Hematopoietic multipotent progenitor cell treated with erythropoietin and hydrocortisone succinate and interleukin-3 and kit ligand, for 6 days (in vitro differentiated cells): ENCODE measurements around the gene APPL2.
"Not testable (repeated sequence)": the region's sequence is repeated elsewhere in the genome, so short reads cannot be mapped to it uniquely, and the experiment has no call there.

Experiments used
- DNase-seq: peaks from one replicate; pipeline ENCODE4 v3.0.0-alpha.2; 2015

APPL2 gene

GRCh38 chr12:105256011-105256410 lies 20.0 kb upstream of the APPL2 start:
- no peak for DNase-seq

- no peak for DNase-seq
Observed at GRCh38 chr12:105253866-105254513, 18.0 kb upstream of the APPL2 start.

GRCh38 chr12:105252901-105253300 lies 16.9 kb upstream of the APPL2 start:
- DNase-seq, result no peak

- not testable (repeated sequence) for DNase-seq
Observed at GRCh38 chr12:105245776-105246427, 9.9 kb upstream of the APPL2 start.

GRCh38 chr12:105245291-105245690 lies 9.3 kb upstream of the APPL2 start:
- DNase-seq, result no peak

- no peak for DNase-seq
Observed at GRCh38 chr12:105240228-105240627, 4.3 kb upstream of the APPL2 start.

- DNase-seq, result no peak
Observed at GRCh38 chr12:105239304-105239703, 3.3 kb upstream of the APPL2 start.

GRCh38 chr12:105237666-105238065 lies 1.7 kb upstream of the APPL2 start:
- no peak for DNase-seq

GRCh38 chr12:105235281-105235731 lies 668 bp downstream of the APPL2 start:
- DNase-seq, result peak; percentile 41

GRCh38 chr12:105234197-105234596 lies 1.8 kb downstream of the APPL2 start:
- DNase-seq, result no peak

- DNase-seq, result no peak
Observed at GRCh38 chr12:105233041-105233905, 2.7 kb downstream of the APPL2 start.

- no peak for DNase-seq
Observed at GRCh38 chr12:105231396-105231795, 4.6 kb downstream of the APPL2 start.

- peak; percentile 32 for DNase-seq
Observed at GRCh38 chr12:105229371-105229770, 6.6 kb downstream of the APPL2 start.

GRCh38 chr12:105228966-105229365 lies 7.0 kb downstream of the APPL2 start:
- DNase-seq, result no peak

- DNase-seq, result no peak
Observed at GRCh38 chr12:105228494-105228893, 7.5 kb downstream of the APPL2 start.

GRCh38 chr12:105227879-105228278 lies 8.1 kb downstream of the APPL2 start:
- DNase-seq, result no peak

- DNase-seq, result peak; percentile 71
Observed at GRCh38 chr12:105226219-105226618, 9.8 kb downstream of the APPL2 start.

GRCh38 chr12:105225505-105226015 lies 10.4 kb downstream of the APPL2 start:
- DNase-seq, result peak; percentile 36

GRCh38 chr12:105224399-105224798 lies 11.6 kb downstream of the APPL2 start:
- DNase-seq, result no peak

- peak; percentile 44 for DNase-seq
Observed at GRCh38 chr12:105223884-105224283, 12.1 kb downstream of the APPL2 start.

GRCh38 chr12:105223352-105223845 lies 12.6 kb downstream of the APPL2 start:
- peak; percentile 59 for DNase-seq

GRCh38 chr12:105222726-105223351 lies 13.1 kb downstream of the APPL2 start:
- no peak for DNase-seq

- DNase-seq, result no peak
Observed at GRCh38 chr12:105222284-105222655, 13.7 kb downstream of the APPL2 start.
